WTC11 (cell line): ENCODE measurements around the gene THOC5. TPM values are rescaled to one million over a fixed set of nuclear protein-coding genes. Genes with fewer than 3 reads are reported as not detected.
A peak's percentile ranks its signal among the peaks of the same experiment; 100 is the strongest.

Experiments used
- ATAC-seq: fragments of 200-7000 bp; cut with Tn5 transposase; 2 replicates; pipeline ENCODE4 v1.10.0; 2021; ENCODE audit warnings: mild to moderate bottlenecking, moderate library complexity
- CTCF ChIA-PET: fragments of 300-600 bp; sonication (Branson Sonifier 250); formaldehyde crosslinking; loops from one replicate; lab custom pipeline; 2021; ENCODE audit warnings: antibody characterized with exemption; lab: Charles Lee
- POLR2A ChIA-PET: fragments of 350-600 bp; sonication (Branson Sonifier 250); formaldehyde crosslinking; loops from one replicate; lab custom pipeline; 2021; ENCODE audit warnings: antibody characterized with exemption; lab: Charles Lee
- DNase-seq: peaks from one replicate; pipeline ENCODE4 v3.0.0; 2021; ENCODE audit warnings: low spot score
- H3K27ac Mint-ChIP-seq: 2 replicates; pipeline ENCODE4 v1.8.0; 2021; ENCODE audit warnings: mixed read lengths
- H3K27me3 Mint-ChIP-seq: 2 replicates; pipeline ENCODE4 v1.8.0; 2021; ENCODE audit warnings: low read depth, mild to moderate bottlenecking, moderate library complexity, mixed read lengths
- H3K36me3 Mint-ChIP-seq: 2 replicates; pipeline ENCODE4 v1.8.0; 2021; ENCODE audit warnings: mixed read lengths
- H3K4me1 Mint-ChIP-seq: 2 replicates; pipeline ENCODE4 v1.8.0; 2022; ENCODE audit warnings: mixed read lengths
- H3K4me3 Mint-ChIP-seq: 2 replicates; pipeline ENCODE4 v1.8.0; 2021; ENCODE audit warnings: mild to moderate bottlenecking, moderate library complexity, mixed read lengths
- H3K9me3 Mint-ChIP-seq: 2 replicates; pipeline ENCODE4 v1.8.0; 2021; ENCODE audit warnings: mixed read lengths
- ARID4B ChIP-seq: sonication (generic); formaldehyde crosslinking; IDR thresholded peaks from 2 replicates; pipeline ENCODE4 v1.8.0; 2023; ENCODE audit warnings: missing genetic modification reagents, mild to moderate bottlenecking, borderline replicate concordance
- ELF4 ChIP-seq: sonication (generic); formaldehyde crosslinking; IDR thresholded peaks from 2 replicates; pipeline ENCODE4 v1.8.1; 2022; ENCODE audit warnings: low read depth, mild to moderate bottlenecking, moderate library complexity, missing genetic modification reagents
- IRF2 ChIP-seq: sonication (generic); formaldehyde crosslinking; IDR thresholded peaks from 2 replicates; pipeline ENCODE4 v1.8.0; 2022; ENCODE audit warnings: low read depth, missing genetic modification reagents, borderline replicate concordance
- JAZF1 ChIP-seq: fragments of 250-450 bp; sonication (Bioruptor Pico); IDR thresholded peaks from 2 replicates; pipeline ENCODE4 v1.9.0; 2021; ENCODE audit warnings: moderate library complexity, mild to moderate bottlenecking, inconsistent platforms
- NFATC4 ChIP-seq: fragments of 250-450 bp; sonication (Bioruptor Pico); IDR thresholded peaks from 2 replicates; pipeline ENCODE4 v1.9.0; 2021; ENCODE audit warnings: mild to moderate bottlenecking
- NR1H2 ChIP-seq: sonication (generic); formaldehyde crosslinking; IDR thresholded peaks from 2 replicates; pipeline ENCODE4 v1.9.0; 2021; ENCODE audit warnings: mild to moderate bottlenecking, moderate library complexity, missing genetic modification reagents
- OVOL2 ChIP-seq: fragments of 250-450 bp; sonication (Bioruptor Pico); IDR thresholded peaks from 2 replicates; pipeline ENCODE4 v1.9.0; 2021; ENCODE audit warnings: mild to moderate bottlenecking, borderline replicate concordance
- RELA ChIP-seq: sonication (generic); formaldehyde crosslinking; IDR thresholded peaks from 2 replicates; pipeline ENCODE4 v1.8.1; 2022; ENCODE audit warnings: missing genetic modification reagents, mild to moderate bottlenecking, borderline replicate concordance
- USF2 ChIP-seq: sonication (generic); formaldehyde crosslinking; IDR thresholded peaks from 2 replicates; pipeline ENCODE4 v1.8.1; 2023; ENCODE audit warnings: mild to moderate bottlenecking, missing genetic modification reagents, moderate library complexity
- ZMAT4 ChIP-seq: fragments of 250-450 bp; sonication (Bioruptor Pico); IDR thresholded peaks from 2 replicates; pipeline ENCODE4 v1.9.0; 2021; ENCODE audit warnings: mild to moderate bottlenecking
- ZNF121 ChIP-seq: sonication (generic); formaldehyde crosslinking; IDR thresholded peaks from 2 replicates; pipeline ENCODE4 v1.8.0; 2023; ENCODE audit warnings: missing genetic modification reagents
- total RNA-seq: library from RNA; stranded (reverse); gene quantifications from 3 replicates; pipeline ENCODE4 v1.2.3, GENCODE V29; 2021
- TF ChIP-seq, protein P1 (sequence below): fragments of 200-600 bp; IDR thresholded peaks from 2 replicates; pipeline ENCODE4 v1.8.0; 2022; ENCODE audit warnings: antibody characterized with exemption
- TF ChIP-seq, protein P2 (sequence below): sonication (generic); formaldehyde crosslinking; IDR thresholded peaks from 2 replicates; pipeline ENCODE4 v1.8.1; 2022; ENCODE audit warnings: mild to moderate bottlenecking, missing genetic modification reagents, moderate library complexity, borderline replicate concordance
- TF ChIP-seq, protein P3 (sequence below): sonication (generic); formaldehyde crosslinking; IDR thresholded peaks from 2 replicates; pipeline ENCODE4 v1.8.1; 2023; ENCODE audit warnings: mild to moderate bottlenecking, missing genetic modification reagents, moderate library complexity
- TF ChIP-seq, protein P4 (sequence below): sonication (generic); formaldehyde crosslinking; IDR thresholded peaks from 2 replicates; pipeline ENCODE4 v1.8.0; 2022; ENCODE audit warnings: mild to moderate bottlenecking, missing genetic modification reagents
- TF ChIP-seq, protein P5 (sequence below): sonication (generic); formaldehyde crosslinking; IDR thresholded peaks from 2 replicates; pipeline ENCODE4 v1.8.0; 2023; ENCODE audit warnings: mild to moderate bottlenecking, missing genetic modification reagents

THOC5 gene
- total RNA-seq, 1 experiment from 2014 or later, result 51.2 TPM

- H3K4me1 Mint-ChIP-seq, result no peaks in the 10 kb centered on the region
- ATAC-seq (no peak), DNase-seq (no peak)
- ChIA-PET POLR2A (no interaction called here), CTCF (no interaction called here)
- H3K27me3 Mint-ChIP-seq, result no peaks in the 10 kb centered on the region
- H3K9me3 Mint-ChIP-seq, result peaks cover 6% of the 10 kb centered on the region
- no peak overlapping the region for H3K4me3 Mint-ChIP-seq
- H3K27ac Mint-ChIP-seq, result no peak overlapping the region
- peaks cover 60% of the 10 kb centered on the region for H3K36me3 Mint-ChIP-seq
- no peak for TF ChIP-seq USF2
- TF ChIP-seq, all 79 proteins: peak for 0
Observed at GRCh38 chr22:29530716-29531115, 22.8 kb downstream of the THOC5 start.

DNA sequence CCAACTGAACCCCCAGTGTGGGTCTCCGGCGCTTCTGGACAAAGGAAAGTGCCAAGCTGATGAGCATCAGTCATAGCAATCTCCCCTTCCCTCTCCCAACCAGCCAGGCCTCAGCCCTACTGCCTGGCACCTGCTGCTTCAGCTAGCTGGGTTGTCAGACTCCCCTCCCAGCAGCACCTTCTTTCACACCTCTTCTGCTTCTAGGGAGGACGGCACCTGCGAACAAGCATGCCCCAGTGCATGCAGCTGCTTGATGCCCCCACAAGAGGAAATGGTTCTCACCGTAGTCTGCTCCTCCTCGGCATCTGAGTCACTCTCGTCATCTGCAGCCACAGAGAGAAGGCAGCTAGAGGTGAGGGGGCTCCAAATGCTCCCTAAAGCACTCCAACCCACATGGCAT is 25.4 kb downstream of the THOC5 start:
- Mint-ChIP-seq H3K4me3 (no peak overlapping the region), H3K27ac (no peak overlapping the region), H3K36me3 (peaks cover 57% of the 10 kb centered on the region), H3K9me3 (no peaks in the 10 kb centered on the region), H3K27me3 (no peaks in the 10 kb centered on the region), H3K4me1 (no peaks in the 10 kb centered on the region)
- CTCF ChIA-PET, result no interaction called here
- DNase-seq (no peak), ATAC-seq (no peak)
- TF ChIP-seq ZMAT4 (CRISPR knock-in tag) (no peak), ELF4 (CRISPR knock-in tag) (no peak)
- POLR2A ChIA-PET, result no interaction called here

DNA sequence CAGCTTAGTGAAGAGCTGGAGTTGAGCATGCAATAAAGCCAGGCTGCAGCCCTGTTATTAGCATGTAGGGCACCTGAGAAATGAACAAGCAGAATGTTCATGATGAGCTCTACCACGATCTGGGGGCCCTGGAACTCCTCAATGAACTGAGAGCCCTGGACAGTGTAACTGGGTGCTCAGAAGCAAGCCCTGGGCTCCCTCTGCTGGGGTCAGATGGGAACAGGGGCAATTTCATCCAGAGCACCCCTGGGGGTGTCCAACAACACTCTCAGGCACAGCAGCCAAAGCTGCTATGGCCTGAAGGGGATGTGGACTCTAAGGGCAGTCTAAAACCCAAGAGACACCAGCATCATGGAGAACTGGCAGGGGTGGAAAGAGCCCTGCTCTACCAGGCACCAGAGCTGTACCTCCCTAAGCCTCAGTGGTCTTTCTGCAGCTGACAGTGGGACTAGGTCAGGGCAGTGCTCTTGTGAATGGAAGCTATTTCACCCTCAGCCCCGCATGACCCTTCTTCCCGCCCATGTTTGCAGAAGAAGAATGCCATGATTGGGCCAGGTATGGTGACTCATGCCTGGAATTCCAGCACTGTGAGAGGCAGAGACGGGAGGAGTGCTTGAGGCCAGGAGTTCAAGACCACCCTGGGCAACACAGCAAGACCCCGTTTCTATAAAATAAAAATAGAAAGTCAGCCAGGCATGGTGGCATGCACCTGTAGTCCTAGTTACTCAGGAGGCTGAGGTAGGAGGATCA is 28.9 kb downstream of the THOC5 start:
- H3K9me3 Mint-ChIP-seq, result no peaks in the 10 kb centered on the region
- no peaks in the 10 kb centered on the region for H3K27me3 Mint-ChIP-seq
- H3K4me3 Mint-ChIP-seq, result no peak overlapping the region
- ChIA-PET POLR2A (interaction anchor here (1.0 kb wide), 1 partner anchor 29 kb away, joined by 3 read pairs; the partner anchor contains the start of gene THOC5), CTCF (interaction anchor here (0.7 to 1.9 kb wide), 11 partner anchors 14 to 156 kb away, joined by 3 to 42 read pairs (median 7); partner anchors contain the start of genes AP1B1, NEFH and THOC5)
- no peak overlapping the region for H3K27ac Mint-ChIP-seq
- TF ChIP-seq, protein P1, sequence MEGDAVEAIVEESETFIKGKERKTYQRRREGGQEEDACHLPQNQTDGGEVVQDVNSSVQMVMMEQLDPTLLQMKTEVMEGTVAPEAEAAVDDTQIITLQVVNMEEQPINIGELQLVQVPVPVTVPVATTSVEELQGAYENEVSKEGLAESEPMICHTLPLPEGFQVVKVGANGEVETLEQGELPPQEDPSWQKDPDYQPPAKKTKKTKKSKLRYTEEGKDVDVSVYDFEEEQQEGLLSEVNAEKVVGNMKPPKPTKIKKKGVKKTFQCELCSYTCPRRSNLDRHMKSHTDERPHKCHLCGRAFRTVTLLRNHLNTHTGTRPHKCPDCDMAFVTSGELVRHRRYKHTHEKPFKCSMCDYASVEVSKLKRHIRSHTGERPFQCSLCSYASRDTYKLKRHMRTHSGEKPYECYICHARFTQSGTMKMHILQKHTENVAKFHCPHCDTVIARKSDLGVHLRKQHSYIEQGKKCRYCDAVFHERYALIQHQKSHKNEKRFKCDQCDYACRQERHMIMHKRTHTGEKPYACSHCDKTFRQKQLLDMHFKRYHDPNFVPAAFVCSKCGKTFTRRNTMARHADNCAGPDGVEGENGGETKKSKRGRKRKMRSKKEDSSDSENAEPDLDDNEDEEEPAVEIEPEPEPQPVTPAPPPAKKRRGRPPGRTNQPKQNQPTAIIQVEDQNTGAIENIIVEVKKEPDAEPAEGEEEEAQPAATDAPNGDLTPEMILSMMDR, result 0 out of 2 replicates have a peak, but pooled peaks have one; percentile 30
- TF ChIP-seq OVOL2 (CRISPR knock-in tag), result no peak
- TF ChIP-seq, protein P2, sequence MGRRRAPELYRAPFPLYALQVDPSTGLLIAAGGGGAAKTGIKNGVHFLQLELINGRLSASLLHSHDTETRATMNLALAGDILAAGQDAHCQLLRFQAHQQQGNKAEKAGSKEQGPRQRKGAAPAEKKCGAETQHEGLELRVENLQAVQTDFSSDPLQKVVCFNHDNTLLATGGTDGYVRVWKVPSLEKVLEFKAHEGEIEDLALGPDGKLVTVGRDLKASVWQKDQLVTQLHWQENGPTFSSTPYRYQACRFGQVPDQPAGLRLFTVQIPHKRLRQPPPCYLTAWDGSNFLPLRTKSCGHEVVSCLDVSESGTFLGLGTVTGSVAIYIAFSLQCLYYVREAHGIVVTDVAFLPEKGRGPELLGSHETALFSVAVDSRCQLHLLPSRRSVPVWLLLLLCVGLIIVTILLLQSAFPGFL, result no peak
- TF ChIP-seq ZNF121 (CRISPR knock-in tag), result peak; percentile 81
- TF ChIP-seq NR1H2 (CRISPR knock-in tag), result no peak
- TF ChIP-seq RELA (CRISPR knock-in tag), result no peak
- TF ChIP-seq, protein P3, sequence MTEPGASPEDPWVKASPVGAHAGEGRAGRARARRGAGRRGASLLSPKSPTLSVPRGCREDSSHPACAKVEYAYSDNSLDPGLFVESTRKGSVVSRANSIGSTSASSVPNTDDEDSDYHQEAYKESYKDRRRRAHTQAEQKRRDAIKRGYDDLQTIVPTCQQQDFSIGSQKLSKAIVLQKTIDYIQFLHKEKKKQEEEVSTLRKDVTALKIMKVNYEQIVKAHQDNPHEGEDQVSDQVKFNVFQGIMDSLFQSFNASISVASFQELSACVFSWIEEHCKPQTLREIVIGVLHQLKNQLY, result no peak
- TF ChIP-seq, protein P4, sequence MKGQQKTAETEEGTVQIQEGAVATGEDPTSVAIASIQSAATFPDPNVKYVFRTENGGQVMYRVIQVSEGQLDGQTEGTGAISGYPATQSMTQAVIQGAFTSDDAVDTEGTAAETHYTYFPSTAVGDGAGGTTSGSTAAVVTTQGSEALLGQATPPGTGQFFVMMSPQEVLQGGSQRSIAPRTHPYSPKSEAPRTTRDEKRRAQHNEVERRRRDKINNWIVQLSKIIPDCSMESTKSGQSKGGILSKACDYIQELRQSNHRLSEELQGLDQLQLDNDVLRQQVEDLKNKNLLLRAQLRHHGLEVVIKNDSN, result no peak
- no peak for TF ChIP-seq IRF2 (CRISPR knock-in tag)
- no peak for TF ChIP-seq NFATC4
- TF ChIP-seq JAZF1, result no peak
- TF ChIP-seq, protein P5, sequence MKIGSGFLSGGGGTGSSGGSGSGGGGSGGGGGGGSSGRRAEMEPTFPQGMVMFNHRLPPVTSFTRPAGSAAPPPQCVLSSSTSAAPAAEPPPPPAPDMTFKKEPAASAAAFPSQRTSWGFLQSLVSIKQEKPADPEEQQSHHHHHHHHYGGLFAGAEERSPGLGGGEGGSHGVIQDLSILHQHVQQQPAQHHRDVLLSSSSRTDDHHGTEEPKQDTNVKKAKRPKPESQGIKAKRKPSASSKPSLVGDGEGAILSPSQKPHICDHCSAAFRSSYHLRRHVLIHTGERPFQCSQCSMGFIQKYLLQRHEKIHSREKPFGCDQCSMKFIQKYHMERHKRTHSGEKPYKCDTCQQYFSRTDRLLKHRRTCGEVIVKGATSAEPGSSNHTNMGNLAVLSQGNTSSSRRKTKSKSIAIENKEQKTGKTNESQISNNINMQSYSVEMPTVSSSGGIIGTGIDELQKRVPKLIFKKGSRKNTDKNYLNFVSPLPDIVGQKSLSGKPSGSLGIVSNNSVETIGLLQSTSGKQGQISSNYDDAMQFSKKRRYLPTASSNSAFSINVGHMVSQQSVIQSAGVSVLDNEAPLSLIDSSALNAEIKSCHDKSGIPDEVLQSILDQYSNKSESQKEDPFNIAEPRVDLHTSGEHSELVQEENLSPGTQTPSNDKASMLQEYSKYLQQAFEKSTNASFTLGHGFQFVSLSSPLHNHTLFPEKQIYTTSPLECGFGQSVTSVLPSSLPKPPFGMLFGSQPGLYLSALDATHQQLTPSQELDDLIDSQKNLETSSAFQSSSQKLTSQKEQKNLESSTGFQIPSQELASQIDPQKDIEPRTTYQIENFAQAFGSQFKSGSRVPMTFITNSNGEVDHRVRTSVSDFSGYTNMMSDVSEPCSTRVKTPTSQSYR, result no peak
- no peak for TF ChIP-seq ARID4B (CRISPR knock-in tag)
- ATAC-seq (peak; percentile 93), DNase-seq (peak; percentile 61)
- H3K36me3 Mint-ChIP-seq, result peaks cover 61% of the 10 kb centered on the region
- no peaks in the 10 kb centered on the region for H3K4me1 Mint-ChIP-seq
